GM19438 (cell line): ENCODE measurements around the gene ST6GALNAC2.

ENCODE experiments used
- ATAC-seq: cut with Tn5 transposase; IDR thresholded peaks from one replicate; pipeline ENCODE4 v1.9.1; 2021; ENCODE audit warnings: low read depth; ENCODE audit not compliant: unreplicated experiment

Gene ST6GALNAC2

DNA sequence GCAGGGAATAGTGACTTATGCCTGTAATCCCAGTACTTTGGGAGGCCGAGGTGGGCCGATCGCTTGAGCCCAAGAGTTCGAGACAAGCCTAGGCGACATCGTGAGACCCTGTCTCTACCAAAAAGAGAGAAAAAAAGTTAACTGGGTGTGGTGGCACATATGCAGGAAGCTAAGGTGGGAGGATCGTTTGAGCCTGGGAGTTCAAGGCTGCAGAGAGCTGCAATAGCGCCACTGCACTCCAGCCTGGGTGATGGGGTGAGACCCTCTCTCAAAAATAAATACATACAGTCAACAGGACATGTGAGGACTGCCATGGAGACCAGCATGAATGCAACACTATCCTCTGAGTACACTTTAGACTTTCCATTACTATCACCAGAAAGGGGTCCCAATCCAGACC is 15.4 kb upstream of the ST6GALNAC2 start:
- no peak for ATAC-seq

DNA sequence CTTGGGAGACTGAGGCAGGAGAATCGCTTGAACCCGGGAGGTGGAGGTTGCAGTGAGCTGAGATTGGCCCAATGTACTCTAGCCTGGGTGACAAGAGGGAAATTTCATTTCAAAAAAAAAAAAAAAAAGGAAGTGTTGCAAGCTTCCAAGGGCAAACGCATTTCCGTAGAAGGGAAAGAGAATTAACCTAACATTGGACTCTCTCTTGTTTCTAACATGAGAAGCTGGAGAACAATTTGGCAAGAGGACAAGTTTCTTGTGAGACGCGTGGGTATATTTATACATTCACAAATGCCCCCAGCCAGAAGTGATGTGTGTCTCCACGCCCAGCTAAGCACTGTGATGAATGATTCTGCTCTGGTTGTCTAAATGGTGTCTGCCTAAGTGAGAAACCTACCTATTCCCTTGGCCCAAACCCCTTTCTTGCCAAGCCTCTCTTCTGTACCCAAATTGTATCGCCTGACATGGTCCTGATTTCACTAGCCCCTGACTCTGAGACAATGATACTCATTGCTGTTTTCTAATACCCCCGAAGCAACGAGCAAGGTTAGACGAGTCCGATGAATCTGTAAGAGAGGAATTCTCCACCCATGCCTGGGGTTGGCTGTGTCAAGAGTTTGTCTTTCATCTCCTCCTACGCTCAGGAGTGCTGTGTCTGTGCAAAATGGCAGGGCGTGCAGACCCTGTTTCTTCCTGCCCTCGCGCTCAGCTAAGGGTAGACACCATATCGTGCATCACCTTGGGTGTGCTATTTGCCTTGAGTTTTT is 14.2 kb upstream of the ST6GALNAC2 start:
- no peak for ATAC-seq

DNA sequence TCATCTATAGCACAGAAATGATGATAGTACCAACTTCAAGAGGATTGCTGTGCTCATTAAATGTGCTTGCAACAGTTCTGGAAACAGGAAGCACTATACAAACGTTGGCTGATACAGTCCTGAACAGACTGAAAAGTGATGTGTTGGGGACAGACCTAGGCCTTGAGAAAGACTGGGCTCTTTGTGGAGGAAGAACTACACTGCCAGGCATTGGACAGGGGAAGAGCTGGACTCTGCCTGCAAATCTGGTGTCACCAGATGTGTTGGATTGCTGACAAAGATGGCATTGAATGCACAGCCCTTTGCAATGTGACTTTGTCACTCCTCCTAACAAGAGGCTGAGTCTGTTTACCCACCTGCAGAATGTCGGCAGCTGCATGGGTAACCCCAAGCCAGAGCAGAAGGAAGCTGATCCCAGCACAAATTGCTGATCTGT is 12.4 kb upstream of the ST6GALNAC2 start:
- no peak for ATAC-seq

- no peak for ATAC-seq
These were observed 11.7 kb upstream of the ST6GALNAC2 start for GRCh38 chr17:76597156-76598003.

DNA sequence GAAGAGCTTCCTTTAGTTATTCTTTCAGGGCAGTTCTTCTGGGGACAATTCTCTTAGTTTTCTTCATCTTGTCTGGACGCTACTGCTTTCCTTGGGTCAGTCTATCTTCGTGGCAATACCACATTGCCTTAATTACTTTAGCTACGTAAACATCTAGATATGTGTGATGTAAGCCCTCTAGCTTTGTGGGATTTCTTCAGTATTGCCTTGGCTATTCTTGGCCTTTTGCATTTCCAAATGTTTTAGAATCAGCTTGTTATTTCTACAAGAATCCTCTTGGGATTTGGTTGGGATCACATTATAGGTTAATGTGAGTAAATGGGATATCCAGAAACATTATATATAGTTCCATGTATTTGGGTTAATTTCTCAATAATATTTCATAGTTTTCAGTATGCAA is 9.0 kb upstream of the ST6GALNAC2 start:
- ATAC-seq = no peak

DNA sequence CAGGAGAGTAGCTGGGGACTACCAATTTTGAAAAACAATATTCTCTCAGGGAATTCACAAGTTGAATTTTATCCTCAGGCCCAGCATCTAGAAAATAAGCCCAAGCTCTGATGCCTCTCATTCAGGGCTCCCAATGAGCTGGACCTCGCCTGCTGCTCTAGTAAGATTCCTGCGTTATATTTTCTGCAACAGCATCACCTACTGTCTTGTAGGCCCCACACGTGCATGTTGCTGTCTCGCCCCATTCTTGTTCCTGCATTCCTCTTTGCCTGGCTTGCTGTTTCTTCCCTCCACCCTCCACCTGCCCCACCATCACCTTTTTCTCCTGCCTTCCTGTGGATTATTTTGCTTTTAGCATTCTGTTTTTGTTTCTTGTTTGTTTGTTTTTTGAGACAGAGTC is 8.3 kb upstream of the ST6GALNAC2 start:
- no peak for ATAC-seq

GRCh38 chr17:76593384-76593826 is 7.7 kb upstream of the ST6GALNAC2 start:
- no peak for ATAC-seq

- no peak for ATAC-seq
These were observed 2.5 kb upstream of the ST6GALNAC2 start for GRCh38 chr17:76588182-76588581.

DNA sequence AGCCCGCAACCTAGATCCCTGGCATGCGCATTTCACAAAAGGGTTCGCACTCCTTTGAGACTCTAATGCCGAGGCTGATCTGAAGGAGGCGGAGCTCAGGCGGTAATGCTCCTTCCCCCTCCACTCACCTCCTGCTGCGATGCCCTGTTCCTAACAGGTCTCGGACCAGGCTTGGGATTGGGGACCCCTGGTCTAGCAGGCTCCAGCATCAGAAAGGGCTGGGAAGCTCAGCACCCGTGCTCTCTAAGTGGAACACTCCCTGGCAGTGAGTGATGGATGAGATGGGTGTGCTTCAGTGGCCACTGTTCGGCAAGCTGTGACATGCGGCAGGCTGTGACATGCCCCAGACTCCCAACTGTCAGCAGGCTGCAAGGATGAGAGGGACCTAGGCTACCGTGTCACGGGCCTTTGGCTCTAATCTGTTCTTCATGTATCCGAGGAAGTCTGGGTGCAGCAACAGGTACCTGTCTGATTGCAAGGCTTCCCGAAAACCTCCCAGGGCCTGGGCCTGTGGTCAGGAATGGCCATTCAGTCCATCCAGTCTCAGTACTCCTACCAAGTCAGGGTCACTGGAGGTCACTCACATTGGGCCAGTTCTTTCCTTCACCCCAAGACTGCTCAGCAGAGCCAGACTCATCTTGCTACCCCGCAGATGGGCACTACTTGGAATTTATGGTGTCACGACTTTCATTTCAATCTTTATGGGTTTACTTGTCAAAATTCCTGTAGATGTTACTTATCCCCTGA is 1.3 kb upstream of the ST6GALNAC2 start:
- no peak for ATAC-seq

DNA sequence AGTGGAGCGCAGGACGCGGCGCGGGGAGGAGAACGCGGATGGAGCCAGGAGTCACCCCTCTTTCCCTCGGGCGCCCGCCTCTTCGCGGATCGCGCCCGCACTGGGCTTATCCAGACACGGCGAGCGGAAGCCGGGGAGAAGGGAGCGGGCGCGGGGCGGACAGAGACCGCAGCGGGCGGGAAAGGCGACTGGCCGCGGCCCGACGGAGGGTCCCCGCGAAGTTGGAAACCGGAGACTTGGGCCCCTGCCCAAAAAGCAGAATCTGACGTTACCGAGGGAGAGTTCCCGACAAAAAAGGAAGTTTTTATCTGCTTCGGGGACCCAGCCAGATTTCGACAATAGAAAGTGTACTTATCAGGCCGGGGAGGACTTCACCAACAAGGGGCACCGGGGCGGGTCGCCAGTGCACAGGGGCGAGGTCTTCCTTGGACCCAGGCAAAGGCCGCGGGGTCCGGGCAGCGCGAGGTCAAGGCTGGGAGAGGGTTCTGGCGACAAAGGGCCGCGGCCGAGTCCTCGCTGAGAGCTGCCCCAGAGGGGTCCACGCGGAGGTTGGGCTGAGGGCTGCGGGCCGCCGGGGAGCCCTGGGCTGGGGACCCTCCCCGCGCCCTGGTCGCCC is 519 bp downstream of the ST6GALNAC2 start:
- ATAC-seq = no peak

GRCh38 chr17:76584427-76585032 is 1.1 kb downstream of the ST6GALNAC2 start:
- no peak for ATAC-seq

DNA sequence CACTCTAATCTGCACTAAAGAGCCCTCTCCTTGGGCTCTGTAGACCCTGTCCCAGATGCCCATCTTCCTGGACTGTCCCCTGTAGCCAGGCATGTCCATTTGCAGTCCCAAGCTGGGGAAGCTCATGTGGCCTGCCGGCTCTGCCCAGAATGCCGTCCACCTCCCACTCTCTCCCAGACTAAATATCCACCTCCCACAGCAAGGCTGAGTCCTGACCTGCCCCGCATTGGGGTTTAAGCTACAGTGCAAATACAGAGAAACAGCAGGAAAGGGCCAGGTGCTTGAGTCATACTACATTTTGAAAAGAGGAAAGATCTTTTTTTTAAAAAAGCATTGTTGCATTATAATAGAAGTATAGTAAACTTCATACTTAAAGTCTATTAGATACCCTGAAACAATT is 3.0 kb downstream of the ST6GALNAC2 start:
- no peak for ATAC-seq

DNA sequence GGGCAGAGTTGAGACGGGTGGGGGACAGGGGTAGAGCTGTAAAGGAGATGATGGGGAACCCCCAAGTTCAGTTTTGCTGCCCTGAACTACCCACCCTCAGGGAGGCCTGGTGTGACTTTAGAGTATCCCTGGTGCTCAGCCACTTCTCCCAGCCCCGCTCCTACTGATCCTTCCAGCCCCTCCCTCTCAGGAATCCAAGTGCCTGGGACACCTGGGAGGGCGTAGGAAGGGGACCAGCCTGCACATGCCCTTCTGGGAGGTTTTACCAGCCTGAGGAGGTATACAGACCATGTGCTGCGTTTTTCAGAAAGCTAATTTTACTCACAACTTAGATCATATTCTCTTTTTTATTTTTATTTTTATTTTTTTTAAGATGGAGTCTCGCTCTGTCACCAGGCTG is 4.1 kb downstream of the ST6GALNAC2 start:
- no peak for ATAC-seq

DNA sequence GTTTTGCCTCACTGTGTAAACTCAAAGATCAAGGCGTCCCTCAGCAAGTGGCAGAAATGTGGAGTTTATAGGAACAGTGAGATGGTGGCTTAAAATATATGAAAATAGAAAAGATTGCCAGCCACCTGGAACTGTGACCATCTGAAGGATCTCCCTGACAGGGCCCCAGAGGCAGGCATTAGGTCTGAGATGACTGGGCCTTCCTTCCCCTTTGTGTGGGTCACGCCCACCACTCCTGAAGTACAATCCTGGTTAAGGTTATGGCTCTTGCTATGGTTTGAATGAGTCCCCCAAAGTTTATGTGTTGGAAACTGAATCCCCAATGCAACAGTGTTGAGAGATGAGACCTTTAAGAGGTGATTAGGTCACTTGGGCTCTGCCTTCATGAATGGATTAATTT is 6.4 kb downstream of the ST6GALNAC2 start:
- ATAC-seq = no peak

GRCh38 chr17:76578376-76578775 is 7.3 kb downstream of the ST6GALNAC2 start:
- no peak for ATAC-seq

DNA sequence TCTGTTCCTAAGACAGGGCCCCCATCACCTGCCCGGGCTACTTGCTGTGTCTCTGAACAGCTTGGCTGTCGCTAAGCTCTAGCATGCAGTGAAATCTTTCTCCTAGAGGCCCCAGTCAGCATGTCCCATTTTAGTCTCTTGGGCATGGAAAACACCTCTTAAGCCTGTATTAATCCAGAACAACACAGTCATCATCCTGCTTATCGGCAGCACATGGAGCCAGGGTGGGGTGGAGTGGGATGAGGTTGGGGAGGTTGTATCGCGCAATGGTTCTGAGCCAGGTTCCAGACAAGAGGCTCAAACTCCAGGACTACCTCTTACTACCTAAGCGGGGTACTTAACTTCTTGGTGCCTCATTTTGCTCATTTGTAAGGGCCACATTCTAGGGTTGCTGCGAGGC is 7.8 kb downstream of the ST6GALNAC2 start:
- no peak for ATAC-seq

- no peak for ATAC-seq
These were observed 9.5 kb downstream of the ST6GALNAC2 start for GRCh38 chr17:76576189-76576588.

DNA sequence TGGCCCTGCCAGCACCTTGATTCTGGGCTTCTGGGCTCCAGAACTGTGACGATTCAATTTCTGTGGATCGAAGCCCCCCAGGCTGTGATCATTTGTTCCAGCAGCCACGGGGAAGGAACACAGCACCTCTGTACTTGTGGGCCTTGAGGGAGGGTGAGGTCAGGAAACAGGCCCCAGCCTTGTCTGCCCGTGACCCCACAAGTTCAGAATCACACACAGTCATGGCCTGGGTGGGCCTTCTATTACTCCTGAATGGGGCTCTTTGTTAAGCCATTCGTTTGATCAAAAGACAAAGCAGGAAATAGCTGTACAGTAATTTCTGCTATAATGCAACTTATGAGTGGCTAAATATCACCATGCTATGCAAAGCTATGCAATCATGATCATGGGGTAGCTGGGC is 10.1 kb downstream of the ST6GALNAC2 start:
- no peak for ATAC-seq

- ATAC-seq = no peak
These were observed 11.5 kb downstream of the ST6GALNAC2 start for GRCh38 chr17:76574166-76574565.

DNA sequence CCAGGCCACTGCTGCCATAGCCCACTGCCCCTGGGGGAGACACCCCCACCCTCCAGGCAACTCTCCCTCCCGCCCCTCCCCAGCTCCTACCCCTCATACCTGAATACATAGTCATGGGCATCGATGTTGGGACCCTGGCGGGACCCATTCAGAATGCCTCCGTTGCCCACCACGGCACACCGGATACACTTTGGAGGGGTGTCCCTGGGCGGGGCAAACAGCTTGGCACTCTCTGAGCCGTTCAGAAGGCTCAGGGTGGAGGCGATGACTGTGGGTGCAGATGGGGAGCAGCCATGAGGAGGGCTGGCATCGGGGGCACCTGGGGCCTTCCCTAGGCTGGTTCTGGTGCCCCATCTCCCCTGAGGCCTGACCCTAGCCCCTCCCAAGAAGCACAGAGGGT is 12.6 kb downstream of the ST6GALNAC2 start:
- no peak for ATAC-seq
